Osteocyte (in vitro differentiated cells): ENCODE data around the gene FNIP1. TPM values are rescaled to one million over a fixed set of nuclear protein-coding genes. Genes with fewer than 3 reads are reported as not detected.
"Not testable (repeated sequence)": the region's sequence is repeated elsewhere in the genome, so short reads cannot be mapped to it uniquely, and the experiment has no call there.

Source experiments
- DNase-seq: peaks from one replicate; pipeline ENCODE4 v3.0.0; 2021; ENCODE audit warnings: mixed read lengths; ENCODE audit not compliant: unreplicated experiment; ENCODE audit errors: extremely low spot score
- H3K27ac Mint-ChIP-seq: one replicate; pipeline ENCODE4 v1.8.0; 2021; ENCODE audit warnings: mild to moderate bottlenecking, mixed read lengths; ENCODE audit not compliant: unreplicated experiment
- H3K27me3 Mint-ChIP-seq: one replicate; pipeline ENCODE4 v1.8.0; 2021; ENCODE audit warnings: mixed read lengths; ENCODE audit not compliant: unreplicated experiment
- H3K36me3 Mint-ChIP-seq: one replicate; pipeline ENCODE4 v1.8.0; 2021; ENCODE audit warnings: mixed read lengths; ENCODE audit not compliant: unreplicated experiment
- H3K4me1 Mint-ChIP-seq: one replicate; pipeline ENCODE4 v1.8.0; 2021; ENCODE audit warnings: mixed read lengths; ENCODE audit not compliant: unreplicated experiment
- H3K4me3 Mint-ChIP-seq: one replicate; pipeline ENCODE4 v1.8.0; 2021; ENCODE audit warnings: mild to moderate bottlenecking, moderate library complexity, mixed read lengths; ENCODE audit not compliant: unreplicated experiment
- H3K9me3 Mint-ChIP-seq: one replicate; pipeline ENCODE4 v1.8.0; 2021; ENCODE audit warnings: mixed read lengths; ENCODE audit not compliant: unreplicated experiment
- CTCF ChIP-seq: fragments of 200-600 bp; sonication (generic); IDR thresholded peaks from 2 replicates; pipeline ENCODE4 v1.5.0; 2021; ENCODE audit warnings: antibody characterized with exemption, mild to moderate bottlenecking, moderate library complexity
- long read RNA-seq: library from polyadenylated mRNA; unstranded; transcript quantifications from one replicate; pipeline ENCODE4 v2.0.0, GENCODE V29; 2021
- total RNA-seq: library from RNA; stranded (reverse); gene quantifications from 2 replicates; pipeline ENCODE4 v1.2.1, GENCODE V29; 2021

The FNIP1 gene
- total RNA-seq = 43.0 and 45.4 TPM in 2 replicates
- long read RNA-seq, full-length matches to known transcripts = 4 of 44 reads
- long read RNA-seq, partial matches to known transcripts = 31 of 44 reads
- long read RNA-seq, other reads (novel, unspliced or antisense) = 9 of 44 reads

- peaks cover 7% of the 10 kb centered on the region for H3K36me3 Mint-ChIP-seq
- peak within 1 kb of the TSS; percentile 93 for H3K27ac Mint-ChIP-seq
- peak; percentile 99 for DNase-seq
- no peaks in the 10 kb centered on the region for H3K27me3 Mint-ChIP-seq
- no peaks in the 10 kb centered on the region for H3K9me3 Mint-ChIP-seq
- peaks cover 38% of the 10 kb centered on the region for H3K4me1 Mint-ChIP-seq
- TF ChIP-seq CTCF = peak; percentile 23
- H3K4me3 Mint-ChIP-seq = peak within 1 kb of the TSS; percentile 98
These were observed at the start of gene FNIP1 for GRCh38 chr5:131796793-131797693. Gene FNIP1, minus strand, starts transcription at chr5:131797017. Its CDS starts 96 bp downstream, at chr5:131796921.

- peaks cover 6% of the 10 kb centered on the region for H3K27me3 Mint-ChIP-seq
- H3K9me3 Mint-ChIP-seq = peaks cover 27% of the 10 kb centered on the region
- H3K27ac Mint-ChIP-seq = no peak overlapping the region
- no peak for DNase-seq
- no peak overlapping the region for H3K4me3 Mint-ChIP-seq
- no peaks in the 10 kb centered on the region for H3K36me3 Mint-ChIP-seq
- TF ChIP-seq CTCF = no peak
- H3K4me1 Mint-ChIP-seq = no peaks in the 10 kb centered on the region
These were observed 49.7 kb upstream of the FNIP1 start for GRCh38 chr5:131846536-131846935.

- Mint-ChIP-seq H3K36me3 (no peaks in the 10 kb centered on the region), H3K27ac (no peak overlapping the region), H3K4me3 (no peak overlapping the region), H3K4me1 (no peaks in the 10 kb centered on the region), H3K9me3 (peaks cover 27% of the 10 kb centered on the region), H3K27me3 (peaks cover 9% of the 10 kb centered on the region)
- DNase-seq = no peak
- no peak for TF ChIP-seq CTCF
These were observed 49.0 kb upstream of the FNIP1 start for GRCh38 chr5:131845828-131846227.

- H3K27ac Mint-ChIP-seq = not testable (repeated sequence)
- peaks cover 36% of the 10 kb centered on the region for H3K9me3 Mint-ChIP-seq
These were observed 46.2 kb upstream of the FNIP1 start for GRCh38 chr5:131842971-131843370.

GRCh38 chr5:131832702-131833101 lies 35.9 kb upstream of the FNIP1 start:
- H3K4me1 Mint-ChIP-seq, H3K9me3 Mint-ChIP-seq, H3K27ac Mint-ChIP-seq, H3K36me3 Mint-ChIP-seq, H3K4me3 Mint-ChIP-seq, DNase-seq: not testable (repeated sequence)
- H3K27me3 Mint-ChIP-seq = peaks cover 44% of the 10 kb centered on the region

More at GRCh38 chr5:131842971-131843370, 46.2 kb upstream of the FNIP1 start:
- not testable (repeated sequence) for DNase-seq, H3K36me3 Mint-ChIP-seq, H3K4me3 Mint-ChIP-seq, H3K4me1 Mint-ChIP-seq
- peaks cover 29% of the 10 kb centered on the region for H3K27me3 Mint-ChIP-seq

GRCh38 chr5:131825404-131826013 lies 28.7 kb upstream of the FNIP1 start:
- H3K27me3 Mint-ChIP-seq = peaks cover 17% of the 10 kb centered on the region
- peaks cover 15% of the 10 kb centered on the region for H3K9me3 Mint-ChIP-seq
- H3K4me1 Mint-ChIP-seq = peaks cover 7% of the 10 kb centered on the region
- DNase-seq = no peak
- H3K27ac Mint-ChIP-seq = no peak overlapping the region
- H3K36me3 Mint-ChIP-seq = no peaks in the 10 kb centered on the region
- no peak for TF ChIP-seq CTCF
- H3K4me3 Mint-ChIP-seq = no peak overlapping the region
